Keratinocyte (primary cell): Measurements from ENCODE around the gene TRIM25. TPM values are rescaled to one million over a fixed set of nuclear protein-coding genes. Genes with fewer than 3 reads are reported as not detected.

Experiments used
- DNase-seq: peaks from one replicate; pipeline ENCODE4 v3.0.0-alpha.2; 2011; ENCODE audit warnings: low read depth, missing footprints, low spot score
- FAIRE-seq: peaks from 2 replicates; lab custom pipeline; 2011; peaks lifted over from hg19 to GRCh38; lab: Jason Lieb, UNC
- H2AFZ ChIP-seq: 2 replicates; pipeline ENCODE4 v1.6.0; 2012; ENCODE audit warnings: low read length, control low read depth, inconsistent platforms; ENCODE audit not compliant: control insufficient read depth
- H3K27ac ChIP-seq: 2 replicates; pipeline ENCODE4 v1.5.1; 2011; ENCODE audit warnings: low read length; ENCODE audit not compliant: control insufficient read depth, insufficient read depth
- H3K27me3 ChIP-seq: 3 replicates; pipeline ENCODE4 v1.6.0; 2011; ENCODE audit warnings: low read length; ENCODE audit not compliant: control insufficient read depth, insufficient read depth; ENCODE audit errors: extremely low read depth
- H3K36me3 ChIP-seq, 2 experiments: 2 replicates in 1 of 2; 3 replicates in 1 of 2; pipeline ENCODE4 v1.5.1; 2011; ENCODE audit warnings: low read length in 2 of 2, mild to moderate bottlenecking in 1 of 2; ENCODE audit not compliant: control insufficient read depth in 2 of 2, insufficient read depth in 2 of 2; ENCODE audit errors: extremely low read depth in 1 of 2
- H3K4me1 ChIP-seq: 3 replicates; pipeline ENCODE4 v1.5.1; 2011; ENCODE audit warnings: low read length; ENCODE audit not compliant: control insufficient read depth, insufficient read depth; ENCODE audit errors: extremely low read depth
- H3K4me2 ChIP-seq: 3 replicates; pipeline ENCODE4 v1.6.0; 2011; ENCODE audit warnings: low read depth, low read length; ENCODE audit not compliant: control insufficient read depth, insufficient read depth; ENCODE audit errors: extremely low read depth
- H3K4me3 ChIP-seq, 3 experiments: fragments of 200-600 bp in 1 of 3; sonication (generic) in 1 of 3; 2 replicates in 2 of 3; 3 replicates in 1 of 3; pipeline ENCODE4 v1.5.1; 2011 to 2016; ENCODE audit warnings: low read length in 3 of 3, mild to moderate bottlenecking in 3 of 3, control low read depth in 2 of 3, inconsistent platforms in 1 of 3, low read depth in 1 of 3, mixed read lengths in 1 of 3, mixed run types in 1 of 3, moderate library complexity in 1 of 3; ENCODE audit not compliant: control insufficient read depth in 2 of 3, insufficient read depth in 2 of 3; ENCODE audit errors: extremely low read depth in 1 of 3
- H3K79me2 ChIP-seq: 2 replicates; pipeline ENCODE4 v1.6.0; 2012; ENCODE audit warnings: low read length; ENCODE audit not compliant: control insufficient read depth, insufficient read depth
- H3K9ac ChIP-seq: 3 replicates; pipeline ENCODE4 v1.6.0; 2011; ENCODE audit warnings: low read length; ENCODE audit not compliant: control insufficient read depth, insufficient read depth; ENCODE audit errors: extremely low read depth
- H3K9me1 ChIP-seq: 3 replicates; pipeline ENCODE4 v1.6.0; 2011; ENCODE audit warnings: low read length; ENCODE audit not compliant: control insufficient read depth, insufficient read depth; ENCODE audit errors: extremely low read depth
- H3K9me3 ChIP-seq: 2 replicates; pipeline ENCODE4 v1.5.1; 2012; ENCODE audit warnings: low read depth, low read length; ENCODE audit not compliant: control insufficient read depth
- H4K20me1 ChIP-seq: 3 replicates; pipeline ENCODE4 v1.6.0; 2011; ENCODE audit warnings: low read length; ENCODE audit not compliant: control insufficient read depth, insufficient read depth; ENCODE audit errors: extremely low read depth
- CTCF ChIP-seq, 3 experiments: IDR thresholded peaks in 1 of 3; conservative IDR thresholded peaks in 1 of 3; optimal IDR thresholded peaks in 1 of 3; 2 replicates in 2 of 3; 3 replicates in 1 of 3; pipeline versions ENCODE3 to v1.5.1; 2011; ENCODE audit warnings: low read length in 3 of 3, mild to moderate bottlenecking in 3 of 3, moderate library complexity in 2 of 3, control low read depth in 1 of 3, inconsistent platforms in 1 of 3; ENCODE audit not compliant: insufficient read depth in 2 of 3; ENCODE audit errors: extremely low read depth in 1 of 3
- EZH2 ChIP-seq: IDR thresholded peaks from one replicate; pipeline ENCODE4 v1.6.1; 2012; ENCODE audit warnings: inconsistent platforms, mild to moderate bottlenecking, low read length, moderate library complexity
- dilution Hi-C: fragments of 300-500 bp; cut with MboI; formaldehyde crosslinking; loops from one replicate; pipeline ENCODE4 v1.7.0; 2020; ENCODE audit warnings: low sequenced_read_pairs; ENCODE audit not compliant: extremely low pct_ligation_motif_present
- polyA plus RNA-seq, 5 experiments: library from polyadenylated mRNA; depleted of rRNA in 3 of 5; stranded (reverse) in 3 of 5; stranded (forward) in 1 of 5; unstranded in 1 of 5; fragments of >200 nt; gene quantifications; 1 replicate in 1 of 5; 2 replicates in 3 of 5; 3 replicates in 1 of 5; pipeline versions ENCODE4 v1.2.1 to v1.2.3, GENCODE V29; 2011 to 2012; ENCODE audit warnings: missing spikeins in 2 of 5, low read depth in 1 of 5, low replicate concordance in 1 of 5

The TRIM25 gene
- polyA plus RNA-seq, 1 donor (not counting 4 experiments of a cell fraction or from before 2014, with no cell fraction given), result 60.3 TPM

GRCh38 chr17:56884483-56885311 lies 29.2 kb downstream of the TRIM25 start:
- no peak overlapping the region for H3K27ac ChIP-seq
- no peak for FAIRE-seq
- dilution Hi-C loops, result no loop called here
- H3K9me3 ChIP-seq, result peaks cover 13% of the 10 kb centered on the region
- H2AFZ ChIP-seq, result no peak overlapping the region
- no peak overlapping the region for H3K4me3 ChIP-seq
- no peaks in the 10 kb centered on the region for H3K9me1 ChIP-seq
- TF ChIP-seq CTCF (optimal IDR thresholded peaks at IDR 0.05 in 1 of 3, IDR thresholded peaks at IDR 0.05 in 1 of 3, conservative IDR thresholded peaks at IDR 0.05 in 1 of 3; ENCODE audit: extremely low read depth in 1 of 3, insufficient read depth in 2 of 3, low read length in 3 of 3) (no peak), EZH2 (no peak)
- H3K36me3 ChIP-seq, result peaks cover 3 to 8% of the 10 kb centered on the region in 2 experiments
- no peak for DNase-seq
- peaks cover 3% of the 10 kb centered on the region for H4K20me1 ChIP-seq
- H3K27me3 ChIP-seq, result no peaks in the 10 kb centered on the region
- H3K9ac ChIP-seq, result no peak overlapping the region
- H3K4me1 ChIP-seq, result no peaks in the 10 kb centered on the region
- no peaks in the 10 kb centered on the region for H3K79me2 ChIP-seq
- H3K4me2 ChIP-seq, result no peak overlapping the region

GRCh38 chr17:56883616-56884015 lies 30.2 kb downstream of the TRIM25 start:
- FAIRE-seq (no peak), DNase-seq (no peak)
- Histone ChIP-seq H4K20me1 (peaks cover 3% of the 10 kb centered on the region), H3K9ac (no peak overlapping the region), H3K9me3 (peaks cover 10% of the 10 kb centered on the region), H3K9me1 (no peaks in the 10 kb centered on the region), H3K79me2 (no peaks in the 10 kb centered on the region), H3K27me3 (no peaks in the 10 kb centered on the region), H3K27ac (no peak overlapping the region), H3K4me2 (no peak overlapping the region), H2AFZ (no peak overlapping the region), H3K36me3 (peaks cover 0 to 3% of the 10 kb centered on the region in 2 experiments), H3K4me3 (no peak overlapping the region), H3K4me1 (no peaks in the 10 kb centered on the region)
- dilution Hi-C loops, result no loop called here
- no peak for TF ChIP-seq EZH2
- no peak for TF ChIP-seq CTCF (optimal IDR thresholded peaks at IDR 0.05 in 1 of 3, IDR thresholded peaks at IDR 0.05 in 1 of 3, conservative IDR thresholded peaks at IDR 0.05 in 1 of 3; ENCODE audit: extremely low read depth in 1 of 3, insufficient read depth in 2 of 3, low read length in 3 of 3)
